Esophagus muscularis mucosa (tissue), 3 donors: ENCODE results near the gene MTHFD2L.

Source experiments
- CTCF ChIP-seq, 3 experiments: fragments of 200-600 bp in 2 of 3; fragments of 450-650 bp in 1 of 3; sonication (generic) in 2 of 3; IDR thresholded peaks; one replicate each; pipeline ENCODE4 v1.5.1; 2017 to 2019; ENCODE audit warnings: antibody characterized with exemption in 3 of 3, mild to moderate bottlenecking in 2 of 3, moderate library complexity in 1 of 3
- POLR2A ChIP-seq: fragments of 450-650 bp; IDR thresholded peaks from one replicate; pipeline ENCODE4 v1.6.1; 2017; ENCODE audit warnings: antibody characterized with exemption, moderate library complexity, mild to moderate bottlenecking, low read depth

- TF ChIP-seq POLR2A = no peak
- TF ChIP-seq CTCF (IDR thresholded peaks at IDR 0.05) = no peak
These were observed 47.9 kb upstream of the MTHFD2L start for GRCh38 chr4:74109870-74110605.
